Renal pelvis (tissue), 4 donors: ENCODE measurements around the gene NCS1. TPM values are rescaled to one million over a fixed set of nuclear protein-coding genes. Genes with fewer than 3 reads are reported as not detected.

Source experiments
- DNase-seq: peaks from one replicate; pipeline ENCODE4 v3.0.0-alpha.2; 2013
- polyA plus RNA-seq, 3 donors: library from polyadenylated mRNA; unstranded; fragments of 120-200 nt; gene quantifications; one replicate each; pipeline ENCODE4 v1.2.1, GENCODE V29; 2013; ENCODE audit not compliant: insufficient read length in 3 of 3

NCS1 gene
- polyA plus RNA-seq, 3 donors, result 25.1 to 29.6 (median 27.7) TPM

DNA sequence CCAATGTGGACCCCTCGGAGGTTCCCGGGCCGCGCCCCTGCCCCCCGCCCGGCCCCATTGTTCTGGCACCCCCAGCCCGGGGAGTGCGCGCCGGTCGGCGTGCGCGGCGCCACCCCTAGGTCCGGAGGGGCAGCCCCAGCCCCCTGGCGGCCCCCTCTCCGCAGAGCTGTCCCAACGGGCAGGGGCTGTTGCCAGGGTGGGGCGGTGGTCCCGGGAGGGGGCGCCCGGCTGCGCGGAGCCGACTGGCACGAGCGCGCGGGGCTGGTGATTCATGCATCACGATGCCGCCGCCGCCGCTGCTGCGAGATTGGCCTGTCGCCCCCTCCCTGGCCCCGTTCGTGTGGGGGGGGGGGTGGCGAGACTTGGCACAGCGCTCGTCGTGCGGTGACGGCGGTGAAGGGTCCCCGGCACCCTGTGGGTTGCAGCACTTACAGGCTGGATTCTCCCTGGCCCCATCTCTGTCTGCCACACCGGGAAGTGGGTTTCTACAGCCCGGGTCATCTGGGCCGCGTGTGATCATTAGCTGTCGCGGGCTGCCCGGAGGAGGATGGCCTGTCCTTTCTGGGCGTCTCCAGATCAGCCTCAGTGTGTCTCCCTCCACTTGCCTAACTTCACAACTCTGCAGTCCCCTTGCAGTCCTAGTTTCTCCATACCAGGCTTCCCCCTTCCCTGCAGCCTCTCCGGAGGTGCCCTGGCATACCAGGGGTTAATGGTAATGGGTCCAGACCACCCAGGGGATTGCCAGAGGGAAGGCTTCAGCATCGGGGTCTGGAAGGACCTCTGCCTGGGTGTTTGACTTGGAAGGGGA, 858 bp downstream of the NCS1 start:
- DNase-seq, result no peak

- no peak for DNase-seq
Observed at GRCh38 chr9:130173666-130173983, 1.4 kb downstream of the NCS1 start.

DNA sequence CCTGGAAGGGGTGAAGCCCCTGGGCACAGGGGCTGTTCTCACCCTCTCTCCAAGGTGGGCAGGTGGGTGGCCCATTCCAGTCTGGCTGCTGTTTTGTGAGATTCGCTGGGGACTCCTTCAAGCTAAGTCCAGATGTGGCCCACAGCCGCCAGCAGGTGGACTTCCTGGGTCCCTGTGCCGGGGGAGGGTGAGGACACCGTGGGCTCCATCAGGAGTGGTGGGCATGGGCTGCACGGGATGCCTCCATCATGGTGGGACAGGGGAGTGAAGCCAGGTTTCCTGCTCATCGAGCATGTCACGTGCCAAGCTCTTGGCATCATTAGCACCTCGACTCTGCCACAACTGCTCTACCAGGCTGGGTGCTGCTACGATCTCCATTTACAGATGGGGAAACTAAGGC, 1.8 kb downstream of the NCS1 start:
- DNase-seq, result no peak

- no peak for DNase-seq
Observed at GRCh38 chr9:130174920-130175321, 2.7 kb downstream of the NCS1 start.

DNA sequence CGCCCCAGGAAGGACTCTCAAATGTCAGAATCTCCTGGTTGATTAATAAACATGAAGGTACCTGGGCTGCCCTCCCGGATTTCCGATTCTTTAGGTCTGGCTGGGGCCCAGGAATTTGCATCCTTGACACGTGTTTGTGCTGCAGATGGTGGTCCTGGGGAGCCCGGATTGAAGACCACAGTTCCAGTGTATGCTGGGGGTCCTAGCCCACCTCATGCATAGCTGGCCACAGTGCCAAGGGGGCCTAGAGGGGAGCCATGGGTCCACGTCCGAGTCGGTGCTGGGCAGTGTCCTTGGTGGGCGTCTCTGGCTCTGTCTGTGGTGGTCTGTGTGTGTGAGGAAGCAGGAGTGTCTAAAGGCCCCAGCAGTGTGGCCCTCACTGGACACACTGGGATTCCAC, 3.2 kb downstream of the NCS1 start:
- DNase-seq, result no peak

- no peak for DNase-seq
Observed at GRCh38 chr9:130176760-130177159, 4.6 kb downstream of the NCS1 start.

- no peak for DNase-seq
Observed at GRCh38 chr9:130177898-130178805, 5.9 kb downstream of the NCS1 start.

- no peak for DNase-seq
Observed at GRCh38 chr9:130179331-130179907, 7.2 kb downstream of the NCS1 start.

- no peak for DNase-seq
Observed at GRCh38 chr9:130180516-130180915, 8.3 kb downstream of the NCS1 start.

GRCh38 chr9:130181678-130182380, 9.6 kb downstream of the NCS1 start:
- DNase-seq, result no peak

GRCh38 chr9:130182381-130182909, 10.2 kb downstream of the NCS1 start:
- DNase-seq, result no peak

DNA sequence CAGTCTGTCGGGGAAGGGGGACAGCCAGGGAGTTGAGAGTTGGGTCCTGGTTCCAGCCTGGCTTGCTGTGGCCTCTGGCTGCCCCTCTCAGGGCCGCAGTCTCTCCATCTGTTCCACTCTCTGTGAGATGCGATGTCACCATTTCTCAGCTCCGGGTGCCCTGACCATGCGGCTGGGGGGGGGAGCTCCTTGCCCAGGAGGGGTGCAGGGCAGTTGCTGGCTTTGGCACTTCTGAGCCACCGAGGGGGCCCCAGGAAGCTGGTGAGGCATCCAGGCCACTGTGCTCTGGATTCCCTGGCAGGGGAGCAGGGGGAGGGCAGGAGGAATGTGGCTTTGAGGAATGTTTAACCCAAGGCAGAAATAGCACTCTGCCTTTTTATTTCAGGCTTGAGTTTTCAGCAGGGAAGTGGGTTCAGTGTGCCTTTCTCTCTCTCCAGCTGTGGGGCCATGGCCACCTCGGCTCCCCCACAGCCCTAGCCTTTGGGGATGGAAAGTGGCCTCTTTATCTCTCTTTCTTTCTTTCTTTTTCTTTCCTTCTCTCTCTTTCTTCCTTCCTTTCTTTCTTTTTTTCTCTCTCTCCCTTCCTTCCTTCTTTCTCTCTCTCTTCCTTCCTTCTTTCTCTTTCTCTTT, 11.0 kb downstream of the NCS1 start:
- peak; percentile 81 for DNase-seq

DNA sequence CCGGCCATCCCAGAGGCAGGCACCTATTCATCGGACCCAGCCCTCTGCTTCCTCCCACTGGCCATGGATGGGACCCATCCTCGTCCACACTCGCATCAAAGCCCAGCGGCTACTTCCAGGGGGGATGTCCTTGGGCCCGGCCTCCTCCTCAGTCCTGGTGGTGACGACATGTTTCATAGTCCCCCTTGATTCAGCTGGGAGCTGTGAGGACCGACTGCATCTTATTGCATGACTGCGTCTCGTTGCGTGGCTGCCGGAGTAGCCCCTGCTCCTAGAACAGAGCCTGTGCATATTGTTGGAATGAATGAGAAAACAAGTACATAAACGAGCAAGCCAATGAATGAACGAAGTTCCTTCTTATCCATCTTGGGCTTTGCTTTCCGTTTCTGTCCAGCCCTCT, 12.8 kb downstream of the NCS1 start:
- DNase-seq, result no peak

DNA sequence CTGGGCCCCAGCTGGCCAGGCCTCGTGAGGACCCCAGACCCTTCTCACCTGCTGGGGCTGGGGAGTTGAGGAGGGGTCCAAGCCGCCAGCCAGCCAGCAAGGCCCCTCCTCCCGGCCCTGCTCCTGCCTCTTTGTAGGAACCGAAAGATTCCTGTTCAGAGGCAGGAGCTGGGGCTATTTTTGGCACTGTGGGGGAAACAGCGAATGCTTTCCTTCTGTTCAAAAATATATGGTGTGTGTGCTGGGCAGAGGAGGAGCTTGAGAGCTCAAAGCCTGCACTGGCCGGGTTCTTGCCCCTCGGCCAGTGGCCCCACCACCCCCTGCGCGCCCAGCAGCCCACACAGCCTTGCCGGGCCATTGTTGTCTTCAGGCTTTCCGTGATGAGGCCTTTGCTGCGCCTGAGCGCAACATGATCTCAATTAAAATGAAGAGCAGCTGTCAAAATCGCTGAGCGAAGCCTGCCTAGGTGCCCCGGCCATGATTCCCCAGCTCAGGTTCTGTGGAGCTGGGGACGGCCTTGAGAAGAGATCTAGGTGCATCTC, 13.4 kb downstream of the NCS1 start:
- no peak for DNase-seq

- DNase-seq, result no peak
Observed at GRCh38 chr9:130186051-130186450, 13.8 kb downstream of the NCS1 start.

- DNase-seq, result no peak
Observed at GRCh38 chr9:130186839-130187522, 14.8 kb downstream of the NCS1 start.

- DNase-seq, result no peak
Observed at GRCh38 chr9:130187523-130187846, 15.3 kb downstream of the NCS1 start.

- no peak for DNase-seq
Observed at GRCh38 chr9:130188860-130189481, 16.8 kb downstream of the NCS1 start.

- no peak for DNase-seq
Observed at GRCh38 chr9:130189840-130190239, 17.6 kb downstream of the NCS1 start.

GRCh38 chr9:130191068-130191748, 19.0 kb downstream of the NCS1 start:
- DNase-seq, result no peak
